ENCODE results near the gene NUDT1.

- no peak for TF ChIP-seq CTCF (tag by site-specific recombination; IDR thresholded peaks at IDR 0.05)
- TF ChIP-seq ZNF311 (tag by site-specific recombination; IDR thresholded peaks at IDR 0.05; ENCODE audit: borderline replicate concordance), result no peak
- TF ChIP-seq REST (tag by site-specific recombination; IDR thresholded peaks at IDR 0.05), result no peak
- no peak for TF ChIP-seq ZNF473 (tag by site-specific recombination; IDR thresholded peaks at IDR 0.05)
- TF ChIP-seq ZNF155 (tag by site-specific recombination; IDR thresholded peaks at IDR 0.05), result no peak
- no peak for TF ChIP-seq ZNF544 (tag by site-specific recombination; IDR thresholded peaks at IDR 0.05)
- no peak for TF ChIP-seq ZNF274 (IDR thresholded peaks at IDR 0.05; ENCODE audit: low read length)
- no peak for TF ChIP-seq ZNF274 (tag by site-specific recombination; IDR thresholded peaks at IDR 0.05; ENCODE audit: borderline replicate concordance)
- TF ChIP-seq ZNF776 (tag by site-specific recombination; IDR thresholded peaks at IDR 0.05; ENCODE audit: borderline replicate concordance), result no peak
- no peak for TF ChIP-seq ZNF114 (tag by site-specific recombination; IDR thresholded peaks at IDR 0.05)
- TF ChIP-seq EGR2 (tag by site-specific recombination; IDR thresholded peaks at IDR 0.05; ENCODE audit: low read depth), result no peak
- no peak for TF ChIP-seq TCF7L2 (IDR thresholded peaks at IDR 0.05; ENCODE audit: borderline replicate concordance, low read depth, low read length)
- TF ChIP-seq YY1 (tag by site-specific recombination; IDR thresholded peaks at IDR 0.05), result no peak
Measured at GRCh38 chr7:2217716-2218443, 24.1 kb upstream of the NUDT1 start.

All from HEK293 (cell line).